Measurements from ENCODE around the gene HTR7.

Gene HTR7

DNA sequence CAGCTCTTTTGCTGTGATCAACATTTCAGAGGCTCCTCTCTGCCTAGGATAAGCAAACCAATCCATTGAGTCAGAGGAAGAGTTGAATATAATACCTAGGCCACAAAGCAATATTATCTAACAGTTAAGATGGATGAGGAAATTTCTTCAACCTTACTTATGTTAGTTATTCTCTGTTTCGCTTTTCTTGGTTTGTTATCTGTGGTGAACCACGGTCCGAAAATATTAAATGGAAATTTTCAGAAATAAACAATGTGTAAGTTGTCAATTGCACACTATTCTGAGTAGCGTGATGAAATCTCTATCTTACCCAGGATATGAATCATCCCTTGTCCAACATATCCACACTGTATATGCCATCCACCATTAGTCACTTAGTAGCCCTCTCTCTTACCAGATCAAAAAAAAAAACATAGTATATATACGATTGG is 1.5 kb upstream of the HTR7 start:
- no peak overlapping the region for H3K4me3 ChIP-seq (ENCODE audit: low read depth, low read length)
- TF ChIP-seq, protein P1, sequence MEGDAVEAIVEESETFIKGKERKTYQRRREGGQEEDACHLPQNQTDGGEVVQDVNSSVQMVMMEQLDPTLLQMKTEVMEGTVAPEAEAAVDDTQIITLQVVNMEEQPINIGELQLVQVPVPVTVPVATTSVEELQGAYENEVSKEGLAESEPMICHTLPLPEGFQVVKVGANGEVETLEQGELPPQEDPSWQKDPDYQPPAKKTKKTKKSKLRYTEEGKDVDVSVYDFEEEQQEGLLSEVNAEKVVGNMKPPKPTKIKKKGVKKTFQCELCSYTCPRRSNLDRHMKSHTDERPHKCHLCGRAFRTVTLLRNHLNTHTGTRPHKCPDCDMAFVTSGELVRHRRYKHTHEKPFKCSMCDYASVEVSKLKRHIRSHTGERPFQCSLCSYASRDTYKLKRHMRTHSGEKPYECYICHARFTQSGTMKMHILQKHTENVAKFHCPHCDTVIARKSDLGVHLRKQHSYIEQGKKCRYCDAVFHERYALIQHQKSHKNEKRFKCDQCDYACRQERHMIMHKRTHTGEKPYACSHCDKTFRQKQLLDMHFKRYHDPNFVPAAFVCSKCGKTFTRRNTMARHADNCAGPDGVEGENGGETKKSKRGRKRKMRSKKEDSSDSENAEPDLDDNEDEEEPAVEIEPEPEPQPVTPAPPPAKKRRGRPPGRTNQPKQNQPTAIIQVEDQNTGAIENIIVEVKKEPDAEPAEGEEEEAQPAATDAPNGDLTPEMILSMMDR (IDR thresholded peaks at IDR 0.05; ENCODE audit: low read depth, low read length) = no peak

DNA sequence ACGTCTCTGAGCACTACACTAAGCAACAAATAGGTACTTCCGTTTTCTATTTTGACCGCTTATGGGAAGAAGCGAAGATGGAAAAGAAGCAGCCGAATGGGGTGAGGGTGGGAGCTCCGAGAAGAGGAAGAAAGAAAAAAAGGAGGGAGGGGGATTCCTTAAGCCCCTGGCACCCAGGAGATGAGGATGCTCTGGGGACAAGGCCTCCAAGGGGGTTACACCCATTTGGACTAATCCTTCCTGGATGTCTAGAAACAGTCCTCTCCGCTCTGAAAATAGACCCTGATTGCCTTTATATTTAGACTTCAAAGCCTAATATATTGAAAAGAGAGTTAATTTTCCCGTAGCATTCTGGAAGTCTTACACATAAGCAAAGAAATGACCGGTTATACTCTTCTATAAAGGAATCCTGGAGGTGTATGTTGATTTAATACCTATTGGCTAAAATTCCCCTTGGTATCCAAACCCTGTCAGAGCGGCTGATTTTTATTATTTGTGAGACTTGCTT is 676 bp upstream of the HTR7 start:
- TF ChIP-seq, protein P1 (IDR thresholded peaks at IDR 0.05; ENCODE audit: low read depth, low read length) = no peak
- H3K4me3 ChIP-seq (ENCODE audit: low read depth, low read length) = peak overlapping the region; percentile 66

DNA sequence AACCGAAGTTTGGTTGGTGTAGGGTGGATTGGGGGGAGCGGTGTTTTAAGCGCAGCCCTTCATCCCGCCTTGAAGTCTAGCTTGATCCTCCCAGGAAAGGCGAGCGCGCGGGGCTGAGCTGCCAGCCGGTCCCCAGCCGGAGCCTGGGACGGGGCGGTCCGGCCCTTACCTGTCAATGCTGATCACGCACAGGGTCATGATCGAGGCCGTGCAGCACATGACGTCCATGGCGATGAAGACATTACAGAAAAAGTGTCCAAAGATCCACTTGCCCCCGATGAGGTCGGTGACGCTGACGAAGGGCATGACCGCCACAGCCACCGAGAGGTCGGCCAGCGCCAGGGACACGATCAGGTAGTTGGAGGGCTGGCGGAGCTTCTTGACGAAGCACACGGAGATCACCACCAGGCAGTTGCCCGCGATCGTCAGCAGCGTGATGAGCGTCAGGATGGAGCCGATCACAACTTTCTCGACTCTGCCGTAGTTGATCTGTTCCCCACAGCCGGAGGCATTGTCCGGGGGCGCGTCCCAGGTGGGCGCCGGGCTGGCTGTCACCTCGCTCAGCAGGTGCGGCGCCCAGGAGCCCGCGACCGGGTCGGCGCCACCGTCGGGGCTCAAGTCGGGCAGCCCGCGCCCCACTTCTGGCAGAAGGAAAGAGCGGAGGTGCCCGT is 740 bp downstream of the HTR7 start:
- H3K4me3 ChIP-seq (ENCODE audit: low read depth, low read length) = peak overlapping the region; percentile 66
- TF ChIP-seq, protein P1 (IDR thresholded peaks at IDR 0.05; ENCODE audit: low read depth, low read length) = no peak

DNA sequence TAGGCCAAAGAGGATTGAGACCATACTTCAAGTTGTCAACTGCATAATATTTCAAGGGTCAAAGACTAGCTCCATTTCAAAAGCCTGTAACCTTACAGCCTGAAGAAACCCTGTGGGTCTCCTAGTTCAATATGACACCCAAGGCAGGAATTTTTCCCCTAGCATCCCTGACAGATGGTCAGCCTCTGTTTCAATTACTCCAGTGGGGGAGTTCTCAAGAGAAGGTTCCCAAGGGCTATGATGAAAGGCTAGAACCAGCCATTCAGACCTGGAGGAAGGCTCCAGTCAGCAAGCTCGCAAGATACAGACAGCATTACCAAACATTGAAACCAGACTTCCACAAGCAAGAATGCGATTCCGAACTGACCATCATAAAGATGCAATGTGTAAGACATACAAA is 1.6 kb downstream of the HTR7 start:
- no peak overlapping the region for H3K4me3 ChIP-seq (ENCODE audit: low read depth, low read length)
- TF ChIP-seq, protein P1 (IDR thresholded peaks at IDR 0.05; ENCODE audit: low read depth, low read length) = no peak

DNA sequence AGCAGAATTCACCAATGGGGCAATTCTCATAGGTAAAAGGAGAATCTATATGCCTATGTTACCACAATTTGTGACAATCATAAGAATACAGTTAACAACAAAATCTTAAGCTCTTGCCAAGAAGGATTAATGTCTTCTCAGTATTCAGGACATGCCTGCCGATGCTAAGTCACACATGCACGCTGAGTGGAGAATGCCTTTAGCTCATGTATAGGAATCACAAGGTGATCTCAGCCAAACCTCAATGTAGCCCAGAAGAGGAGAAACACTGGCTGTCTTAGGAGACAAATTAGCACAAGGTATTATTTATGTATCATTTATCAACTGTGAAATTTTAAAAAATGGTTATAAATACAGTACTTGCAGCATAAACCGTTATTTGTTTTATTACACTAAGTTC is 2.7 kb downstream of the HTR7 start:
- TF ChIP-seq, protein P1 (IDR thresholded peaks at IDR 0.05; ENCODE audit: low read depth, low read length) = no peak
- no peak overlapping the region for H3K4me3 ChIP-seq (ENCODE audit: low read depth, low read length)

DNA sequence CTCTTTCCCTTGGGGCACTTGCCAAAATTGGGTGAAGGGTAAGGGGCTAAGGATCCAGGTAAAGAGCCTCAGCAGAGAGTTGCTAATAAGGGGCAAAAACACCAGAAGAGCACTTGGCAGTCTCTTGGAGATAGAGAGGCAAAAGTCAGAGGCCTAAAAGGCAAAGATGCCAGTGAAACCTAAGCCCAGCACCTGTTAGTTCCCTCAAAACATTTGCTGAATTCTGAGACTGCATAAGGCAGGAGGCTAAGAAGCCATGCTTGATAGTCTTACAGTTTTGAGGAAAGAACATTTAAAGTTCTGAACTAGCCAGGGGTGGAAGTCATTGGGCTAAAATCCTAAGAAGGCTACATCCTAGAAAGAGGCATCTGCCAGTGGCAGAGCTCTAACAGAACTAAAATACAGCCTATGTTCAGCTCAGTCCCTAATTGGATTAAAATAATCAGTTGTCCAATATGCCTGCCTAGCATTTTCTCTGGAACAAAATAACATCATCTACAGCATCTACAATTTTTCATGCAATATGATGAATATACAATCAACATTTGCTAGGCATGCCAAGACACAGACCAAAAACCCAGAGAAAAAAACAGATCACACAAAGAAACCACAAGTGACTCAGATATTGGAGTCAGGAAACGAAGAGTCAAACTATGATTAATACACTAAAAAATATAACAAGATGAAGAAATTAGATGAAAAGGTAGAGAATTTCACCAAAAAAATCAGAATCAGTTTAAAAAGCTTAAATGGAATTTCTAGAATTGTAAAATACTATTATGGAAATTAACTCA is 7.7 kb downstream of the HTR7 start:
- TF ChIP-seq, protein P1 (IDR thresholded peaks at IDR 0.05; ENCODE audit: low read depth, low read length) = no peak
- H3K4me3 ChIP-seq (ENCODE audit: low read depth, low read length) = no peak overlapping the region

DNA sequence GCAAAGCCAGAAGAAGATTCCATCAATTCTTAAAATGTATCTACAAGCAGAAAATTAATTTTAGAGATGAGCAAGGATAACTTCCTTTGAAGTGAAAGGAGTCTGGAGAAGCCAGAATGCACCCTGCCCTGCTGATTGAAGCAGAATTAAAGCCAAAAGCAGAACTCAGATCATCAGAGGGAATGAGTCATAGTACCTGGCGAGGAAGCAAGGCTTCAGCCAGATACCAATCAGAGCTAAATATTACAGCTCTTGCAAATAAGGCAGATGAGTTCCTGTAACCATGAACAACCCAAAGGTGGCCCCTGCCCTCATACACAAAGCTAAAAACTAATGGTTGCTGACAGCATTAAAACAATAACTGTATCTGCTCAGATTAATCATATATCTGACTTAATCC is 10.4 kb downstream of the HTR7 start:
- H3K4me3 ChIP-seq (ENCODE audit: low read depth, low read length) = no peak overlapping the region
- TF ChIP-seq, protein P1 (IDR thresholded peaks at IDR 0.05; ENCODE audit: low read depth, low read length) = no peak
